ENCODE data around the gene NAV2. TPM values are rescaled to one million over a fixed set of nuclear protein-coding genes. Genes with fewer than 3 reads are reported as not detected.
"Not testable (repeated sequence)": the region's sequence is repeated elsewhere in the genome, so short reads cannot be mapped to it uniquely, and the experiment has no call there.

NAV2 gene
- total and polyA plus RNA-seq, 2 donors (not counting 1 experiment from before 2014, with no cell fraction given): 8.1 to 14.0 TPM

DNA sequence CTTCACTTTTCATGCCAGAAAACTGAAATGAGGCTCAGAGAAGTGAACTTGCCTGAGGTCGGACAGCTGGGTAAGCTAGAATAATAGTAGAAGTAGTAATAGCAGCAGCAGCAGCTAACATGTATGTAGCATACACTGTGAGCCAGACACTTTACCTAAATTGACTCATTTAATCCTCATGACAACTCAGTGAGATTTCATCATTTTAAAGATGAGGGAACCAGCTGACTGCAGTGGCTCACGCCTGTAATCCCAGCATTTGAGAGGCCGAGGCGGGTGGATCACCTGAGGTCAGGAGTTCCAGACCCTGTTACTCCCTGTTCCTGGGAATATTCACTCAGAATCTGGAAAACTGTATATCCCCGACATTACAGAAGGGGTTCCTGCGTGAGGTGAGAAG is 293.1 kb downstream of the NAV2 start:
- TF ChIP-seq CTCF (conservative IDR thresholded peaks at IDR 0.05 in 1 of 2, IDR thresholded peaks at IDR 0.05 in 1 of 2; ENCODE audit: low read depth in 1 of 2, low read length in 2 of 2): no peak
- no peak for TF ChIP-seq EZH2 (IDR thresholded peaks at IDR 0.05; ENCODE audit: low read length, missing control alignments)
- Histone ChIP-seq H3K79me2 (ENCODE audit: control insufficient read depth, insufficient read depth, low read length) (no peaks in the 10 kb centered on the region), H3K9me3 (ENCODE audit: control insufficient read depth, insufficient read depth, low read depth, low read length) (no peaks in the 10 kb centered on the region), H3K27ac (ENCODE audit: insufficient read depth, low read length) (no peak overlapping the region), H3K4me2 (ENCODE audit: extremely low read depth, insufficient read depth, low read length) (no peak overlapping the region), H3K36me3 (ENCODE audit: control insufficient read depth, insufficient read depth, low read length) (peaks cover 2% of the 10 kb centered on the region), H3K27me3 (ENCODE audit: control insufficient read depth, insufficient read depth, low read length) (no peaks in the 10 kb centered on the region), H3K4me3 (replicated peaks in 1 of 4; ENCODE audit: control extremely low read depth in 1 of 4, insufficient read depth in 1 of 4, low read depth in 3 of 4, low read length in 4 of 4) (no peak overlapping the region), H4K20me1 (ENCODE audit: control insufficient read depth, extremely low read depth, insufficient read depth, low read length) (no peaks in the 10 kb centered on the region), H2AFZ (ENCODE audit: low read length) (no peak overlapping the region), H3K9ac (ENCODE audit: insufficient read depth, low read length) (no peak overlapping the region), H3K4me1 (ENCODE audit: control insufficient read depth, extremely low read depth, insufficient read depth, low read length) (no peaks in the 10 kb centered on the region)
- DNase-seq (ENCODE audit: low read depth in 2 of 2): no peak

GRCh38 chr11:20006618-20007017 is 294.0 kb downstream of the NAV2 start:
- not testable (repeated sequence) for DNase-seq (ENCODE audit: low read depth in 2 of 2); H3K4me2 ChIP-seq (ENCODE audit: extremely low read depth, insufficient read depth, low read length); H3K79me2 ChIP-seq (ENCODE audit: control insufficient read depth, insufficient read depth, low read length); H4K20me1 ChIP-seq (ENCODE audit: control insufficient read depth, extremely low read depth, insufficient read depth, low read length); H3K36me3 ChIP-seq (ENCODE audit: control insufficient read depth, insufficient read depth, low read length); H3K4me1 ChIP-seq (ENCODE audit: control insufficient read depth, extremely low read depth, insufficient read depth, low read length); H2AFZ ChIP-seq (ENCODE audit: low read length); H3K9ac ChIP-seq (ENCODE audit: insufficient read depth, low read length); H3K9me3 ChIP-seq (ENCODE audit: control insufficient read depth, insufficient read depth, low read depth, low read length); H3K27me3 ChIP-seq (ENCODE audit: control insufficient read depth, insufficient read depth, low read length); H3K4me3 ChIP-seq (replicated peaks in 1 of 4; ENCODE audit: control extremely low read depth in 1 of 4, insufficient read depth in 1 of 4, low read depth in 3 of 4, low read length in 4 of 4); H3K27ac ChIP-seq (ENCODE audit: insufficient read depth, low read length)

GRCh38 chr11:20007386-20007785 is 294.7 kb downstream of the NAV2 start:
- Histone ChIP-seq H3K4me1 (ENCODE audit: control insufficient read depth, extremely low read depth, insufficient read depth, low read length) (no peaks in the 10 kb centered on the region), H3K27me3 (ENCODE audit: control insufficient read depth, insufficient read depth, low read length) (no peaks in the 10 kb centered on the region), H3K36me3 (ENCODE audit: control insufficient read depth, insufficient read depth, low read length) (no peaks in the 10 kb centered on the region), H3K9me3 (ENCODE audit: control insufficient read depth, insufficient read depth, low read depth, low read length) (no peaks in the 10 kb centered on the region), H3K4me3 (replicated peaks in 1 of 4; ENCODE audit: control extremely low read depth in 1 of 4, insufficient read depth in 1 of 4, low read depth in 3 of 4, low read length in 4 of 4) (no peak overlapping the region), H3K4me2 (ENCODE audit: extremely low read depth, insufficient read depth, low read length) (no peak overlapping the region), H3K9ac (ENCODE audit: insufficient read depth, low read length) (no peak overlapping the region), H3K79me2 (ENCODE audit: control insufficient read depth, insufficient read depth, low read length) (no peaks in the 10 kb centered on the region), H3K27ac (ENCODE audit: insufficient read depth, low read length) (no peak overlapping the region), H2AFZ (ENCODE audit: low read length) (no peak overlapping the region), H4K20me1 (ENCODE audit: control insufficient read depth, extremely low read depth, insufficient read depth, low read length) (no peaks in the 10 kb centered on the region)
- TF ChIP-seq EZH2 (IDR thresholded peaks at IDR 0.05; ENCODE audit: low read length, missing control alignments) (no peak), CTCF (conservative IDR thresholded peaks at IDR 0.05 in 1 of 2, IDR thresholded peaks at IDR 0.05 in 1 of 2; ENCODE audit: low read depth in 1 of 2, low read length in 2 of 2) (no peak)
- DNase-seq (ENCODE audit: low read depth in 2 of 2): no peak
